OCI-LY3 (cell line): ENCODE measurements around the gene ALDH2.

Source experiments
- H2AFZ ChIP-seq: fragments of 200-600, 300-600 bp; shearing (Covaris generic); 2 replicates; pipeline ENCODE4 v1.6.0; 2014; ENCODE audit warnings: antibody characterized with exemption, low read depth, low read length
- H3K27ac ChIP-seq: fragments of 200-600, 300-600 bp; sonication (generic); 2 replicates; pipeline ENCODE4 v1.5.1; 2014; ENCODE audit warnings: mild to moderate bottlenecking, low read length, moderate library complexity, mixed read lengths
- H3K27me3 ChIP-seq: fragments of 200-600, 300-600 bp; sonication (generic); 2 replicates; pipeline ENCODE4 v1.6.1; 2014; ENCODE audit warnings: low read depth, low read length, mixed read lengths
- H3K36me3 ChIP-seq: fragments of 200-600, 300-600 bp; sonication (generic); replicated peaks from 2 replicates; pipeline ENCODE3; 2014; ENCODE audit warnings: low read depth, low read length, mixed read lengths
- H3K4me1 ChIP-seq: fragments of 300-600, 200-600 bp; sonication (generic); 2 replicates; pipeline ENCODE4 v1.6.1; 2014; ENCODE audit warnings: low read length, mixed read lengths
- H3K4me2 ChIP-seq: fragments of 200-600, 300-600 bp; sonication (generic); 2 replicates; pipeline ENCODE4 v1.6.1; 2014; ENCODE audit warnings: low read length, mixed read lengths
- H3K4me3 ChIP-seq: fragments of 300-600, 200-600 bp; sonication (generic); 2 replicates; pipeline ENCODE4 v1.5.1; 2014; ENCODE audit warnings: antibody characterized with exemption, mild to moderate bottlenecking, low read length, moderate library complexity
- H3K79me2 ChIP-seq: fragments of 300-600, 200-600 bp; shearing (Covaris generic); 2 replicates; pipeline ENCODE4 v1.6.1; 2014; ENCODE audit warnings: mild to moderate bottlenecking, low read length, mixed read lengths
- H3K9ac ChIP-seq: fragments of 300-600, 200-600 bp; shearing (Covaris generic); 2 replicates; pipeline ENCODE4 v1.6.0; 2014; ENCODE audit warnings: mild to moderate bottlenecking, low read length, moderate library complexity
- H3K9me3 ChIP-seq: fragments of 200-600, 300-600 bp; shearing (Covaris generic); 2 replicates; pipeline ENCODE4 v1.6.1; 2014; ENCODE audit warnings: low read length, mixed read lengths; ENCODE audit not compliant: insufficient read depth
- H4K20me1 ChIP-seq: fragments of 200-600, 300-600 bp; sonication (generic); 2 replicates; pipeline ENCODE4 v1.6.1; 2016; ENCODE audit warnings: low read length, mixed read lengths; ENCODE audit not compliant: insufficient read depth
- CTCF ChIP-seq: fragments of 200-600, 300-600 bp; sonication (generic); IDR thresholded peaks from 2 replicates; pipeline ENCODE4 v1.5.1; 2014; ENCODE audit warnings: antibody characterized with exemption, low read length, low read depth
- EZH2phosphoT487 ChIP-seq: fragments of 200-600 bp; shearing (Covaris generic); IDR thresholded peaks from 2 replicates; pipeline ENCODE4 v1.6.1; 2018; ENCODE audit warnings: antibody characterized with exemption, mixed run types, low read depth

The ALDH2 gene

GRCh38 chr12:111798182-111798581 is 31.4 kb downstream of the ALDH2 start:
- TF ChIP-seq EZH2phosphoT487, result no peak
- TF ChIP-seq CTCF, result no peak
- H4K20me1 ChIP-seq, result no peaks in the 10 kb centered on the region
- no peaks in the 10 kb centered on the region for H3K4me1 ChIP-seq
- no peak overlapping the region for H3K9ac ChIP-seq
- H3K27ac ChIP-seq, result no peak overlapping the region
- peaks cover 24% of the 10 kb centered on the region for H3K36me3 ChIP-seq
- H2AFZ ChIP-seq, result no peak overlapping the region
- no peaks in the 10 kb centered on the region for H3K9me3 ChIP-seq
- no peaks in the 10 kb centered on the region for H3K79me2 ChIP-seq
- no peak overlapping the region for H3K4me3 ChIP-seq
- no peak overlapping the region for H3K4me2 ChIP-seq
- H3K27me3 ChIP-seq, result no peaks in the 10 kb centered on the region

DNA sequence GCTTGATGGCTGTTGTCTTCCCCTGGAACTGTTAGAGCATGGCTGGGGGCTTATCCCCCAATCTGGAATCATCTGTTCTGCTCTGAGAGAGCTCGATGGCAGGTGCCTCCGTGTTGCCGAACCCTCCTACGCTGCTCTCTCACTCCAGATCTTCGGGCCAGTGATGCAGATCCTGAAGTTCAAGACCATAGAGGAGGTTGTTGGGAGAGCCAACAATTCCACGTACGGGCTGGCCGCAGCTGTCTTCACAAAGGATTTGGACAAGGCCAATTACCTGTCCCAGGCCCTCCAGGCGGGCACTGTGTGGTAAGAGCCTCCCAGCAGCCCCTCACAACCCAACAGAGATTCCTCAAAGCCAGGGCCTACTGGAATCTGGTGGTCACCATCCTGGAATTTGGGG is 33.0 kb downstream of the ALDH2 start:
- H2AFZ ChIP-seq, result no peak overlapping the region
- H3K79me2 ChIP-seq, result no peaks in the 10 kb centered on the region
- no peaks in the 10 kb centered on the region for H3K4me1 ChIP-seq
- H3K9ac ChIP-seq, result no peak overlapping the region
- H3K9me3 ChIP-seq, result no peaks in the 10 kb centered on the region
- H3K4me2 ChIP-seq, result no peak overlapping the region
- no peak overlapping the region for H3K27ac ChIP-seq
- TF ChIP-seq EZH2phosphoT487 (no peak), CTCF (no peak)
- H3K36me3 ChIP-seq, result peaks cover 23% of the 10 kb centered on the region
- H3K4me3 ChIP-seq, result no peak overlapping the region
- H4K20me1 ChIP-seq, result no peaks in the 10 kb centered on the region
- H3K27me3 ChIP-seq, result no peaks in the 10 kb centered on the region

- no peak overlapping the region for H3K4me3 ChIP-seq
- H3K79me2 ChIP-seq, result no peaks in the 10 kb centered on the region
- H3K9ac ChIP-seq, result no peak overlapping the region
- H3K4me1 ChIP-seq, result no peaks in the 10 kb centered on the region
- H4K20me1 ChIP-seq, result no peaks in the 10 kb centered on the region
- TF ChIP-seq CTCF (no peak), EZH2phosphoT487 (no peak)
- no peaks in the 10 kb centered on the region for H3K9me3 ChIP-seq
- H2AFZ ChIP-seq, result no peak overlapping the region
- no peak overlapping the region for H3K27ac ChIP-seq
- H3K27me3 ChIP-seq, result no peaks in the 10 kb centered on the region
- no peak overlapping the region for H3K4me2 ChIP-seq
- H3K36me3 ChIP-seq, result peaks cover 17% of the 10 kb centered on the region
Measured at GRCh38 chr12:111803038-111803626, 36.4 kb downstream of the ALDH2 start.

- Histone ChIP-seq H3K9ac (no peak overlapping the region), H4K20me1 (no peaks in the 10 kb centered on the region), H3K36me3 (peaks cover 15% of the 10 kb centered on the region), H2AFZ (no peak overlapping the region), H3K27me3 (no peaks in the 10 kb centered on the region), H3K9me3 (no peaks in the 10 kb centered on the region), H3K4me1 (no peaks in the 10 kb centered on the region), H3K4me3 (no peak overlapping the region), H3K27ac (no peak overlapping the region), H3K79me2 (no peaks in the 10 kb centered on the region), H3K4me2 (no peak overlapping the region)
- TF ChIP-seq EZH2phosphoT487 (no peak), CTCF (no peak)
Measured at GRCh38 chr12:111803851-111804250, 37.1 kb downstream of the ALDH2 start.
